Stomach (tissue), 4 donors: Measurements from ENCODE around the gene STKLD1.
A peak's percentile ranks its signal among the peaks of the same experiment; 100 is the strongest.

Experiments used
- CTCF ChIP-seq, 7 experiments: fragments of 450-650 bp in 4 of 7; fragments of 200-600 bp in 3 of 7; sonication (generic) in 3 of 7; IDR thresholded peaks; one replicate each; pipeline ENCODE4 v1.5.1; 2016 to 2019; ENCODE audit warnings: antibody characterized with exemption in 7 of 7, control low read depth in 2 of 7, mild to moderate bottlenecking in 1 of 7
- POLR2A ChIP-seq, 4 donors: fragments of 450-650 bp; IDR thresholded peaks; one replicate each; pipeline ENCODE4 v1.6.1; 2016; ENCODE audit warnings: antibody characterized with exemption in 4 of 4, control low read depth in 2 of 4, mild to moderate bottlenecking in 1 of 4, moderate library complexity in 1 of 4
- POLR2AphosphoS5 ChIP-seq, 3 donors: sonication (generic); formaldehyde crosslinking; IDR thresholded peaks; one replicate each; pipeline ENCODE4 v1.6.1; 2016; ENCODE audit warnings: antibody characterized with exemption in 3 of 3

GRCh38 chr9:133359399-133360175 lies 16.6 kb upstream of the STKLD1 start:
- TF ChIP-seq CTCF (IDR thresholded peaks at IDR 0.05): peak in 3 of 7 experiments; percentile 8 to 32 (median 10)
- TF ChIP-seq POLR2A (IDR thresholded peaks at IDR 0.05): no peak
- no peak for TF ChIP-seq POLR2AphosphoS5 (IDR thresholded peaks at IDR 0.05)
